Stimulated activated CD8-positive, alpha-beta memory T cell treated with anti-CD3 and anti-CD28 coated beads, Interleukin-4, amount 100 ng/mL, for 4 hours (primary cell): ENCODE measurements around the gene CD2BP2.
"Not testable (repeated sequence)": the region's sequence is repeated elsewhere in the genome, so short reads cannot be mapped to it uniquely, and the experiment has no call there.

Source experiments
- DNase-seq, 2 donors: peaks; one replicate each; pipeline ENCODE4 v3.0.0-alpha.2; 2020; ENCODE audit warnings: low read depth in 2 of 2, low spot score in 1 of 2

Gene CD2BP2

GRCh38 chr16:30359871-30360170 is 4.7 kb upstream of the CD2BP2 start:
- DNase-seq, result no peak

GRCh38 chr16:30358990-30359870 is 4.1 kb upstream of the CD2BP2 start:
- DNase-seq, result no peak

- DNase-seq, result no peak
Measured at GRCh38 chr16:30358577-30358936, 3.4 kb upstream of the CD2BP2 start.

GRCh38 chr16:30357715-30358576 is 2.8 kb upstream of the CD2BP2 start:
- DNase-seq, result no peak

- DNase-seq, result no peak
Measured at GRCh38 chr16:30357085-30357714, 2.1 kb upstream of the CD2BP2 start.

GRCh38 chr16:30356401-30357084 is 1.4 kb upstream of the CD2BP2 start:
- no peak for DNase-seq

- no peak for DNase-seq
Measured at GRCh38 chr16:30355954-30356308, 823 bp upstream of the CD2BP2 start.

GRCh38 chr16:30354423-30355143 is 525 bp downstream of the CD2BP2 start:
- no peak for DNase-seq

- no peak for DNase-seq
Measured at GRCh38 chr16:30353438-30354129, 1.5 kb downstream of the CD2BP2 start.

- no peak for DNase-seq
Measured at GRCh38 chr16:30352488-30353401, 2.4 kb downstream of the CD2BP2 start.

GRCh38 chr16:30351586-30352419 is 3.3 kb downstream of the CD2BP2 start:
- no peak for DNase-seq

- no peak for DNase-seq
Measured at GRCh38 chr16:30351001-30351441, 4.1 kb downstream of the CD2BP2 start.

- DNase-seq, result no peak
Measured at GRCh38 chr16:30350134-30350871, 4.8 kb downstream of the CD2BP2 start.

- no peak for DNase-seq
Measured at GRCh38 chr16:30349675-30350074, 5.4 kb downstream of the CD2BP2 start.

- no peak for DNase-seq
Measured at GRCh38 chr16:30348929-30349328, 6.2 kb downstream of the CD2BP2 start.

GRCh38 chr16:30348113-30348512 is 7.0 kb downstream of the CD2BP2 start:
- no peak for DNase-seq

- no peak for DNase-seq
Measured at GRCh38 chr16:30346286-30346685, 8.8 kb downstream of the CD2BP2 start.

- not testable (repeated sequence) for DNase-seq
Measured at GRCh38 chr16:30343491-30343820, 11.7 kb downstream of the CD2BP2 start.
